Body of pancreas (tissue), 4 donors: ENCODE data around the gene SV2B.

Experiments
- POLR2A ChIP-seq, 3 donors: fragments of 450-650 bp; IDR thresholded peaks; one replicate each; pipeline ENCODE4 v1.6.1; 2016; ENCODE audit warnings: antibody characterized with exemption in 3 of 3, mild to moderate bottlenecking in 2 of 3
- TF ChIP-seq, protein P1 (sequence below), 7 experiments: fragments of 450-650 bp in 4 of 7; fragments of 200-600 bp in 3 of 7; sonication (generic) in 3 of 7; IDR thresholded peaks; one replicate each; pipeline ENCODE4 v1.5.1; 2016 to 2019; ENCODE audit warnings: antibody characterized with exemption in 7 of 7

DNA sequence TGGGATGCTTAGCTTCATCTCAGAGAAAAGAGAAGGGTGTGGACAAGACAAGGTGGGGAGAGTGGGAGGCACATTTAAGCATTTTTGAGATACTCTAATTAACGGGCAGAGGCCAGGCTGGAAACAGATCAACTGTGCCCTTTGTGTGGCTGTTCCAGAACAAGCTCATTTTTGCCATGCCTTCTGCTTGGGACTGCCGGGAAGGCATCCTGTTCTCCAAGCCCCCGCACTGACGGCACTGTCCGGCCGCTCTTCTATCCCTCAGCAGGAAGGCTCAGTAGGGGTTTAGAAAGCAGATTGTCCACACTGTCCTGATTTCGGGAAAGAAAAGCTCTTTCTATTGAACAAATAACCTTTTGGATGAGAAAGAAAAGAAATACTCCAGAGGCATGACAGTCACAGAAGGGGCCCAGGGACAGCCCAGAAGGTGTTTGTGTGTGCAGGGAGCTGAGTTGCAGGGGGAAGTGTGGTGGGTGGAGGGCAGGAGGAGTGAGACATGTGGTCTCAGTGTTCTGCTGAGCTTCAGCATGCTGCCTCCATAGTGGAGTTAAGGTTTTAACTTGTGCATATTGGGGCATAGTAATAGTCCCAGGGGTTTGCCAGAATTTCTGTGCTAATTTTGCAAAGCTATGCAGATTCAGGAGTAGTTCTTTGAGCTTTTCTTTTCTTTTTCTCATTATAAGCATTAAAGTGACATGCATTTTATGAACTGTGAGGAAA, 27.3 kb downstream of the SV2B start:
- TF ChIP-seq, protein P1, sequence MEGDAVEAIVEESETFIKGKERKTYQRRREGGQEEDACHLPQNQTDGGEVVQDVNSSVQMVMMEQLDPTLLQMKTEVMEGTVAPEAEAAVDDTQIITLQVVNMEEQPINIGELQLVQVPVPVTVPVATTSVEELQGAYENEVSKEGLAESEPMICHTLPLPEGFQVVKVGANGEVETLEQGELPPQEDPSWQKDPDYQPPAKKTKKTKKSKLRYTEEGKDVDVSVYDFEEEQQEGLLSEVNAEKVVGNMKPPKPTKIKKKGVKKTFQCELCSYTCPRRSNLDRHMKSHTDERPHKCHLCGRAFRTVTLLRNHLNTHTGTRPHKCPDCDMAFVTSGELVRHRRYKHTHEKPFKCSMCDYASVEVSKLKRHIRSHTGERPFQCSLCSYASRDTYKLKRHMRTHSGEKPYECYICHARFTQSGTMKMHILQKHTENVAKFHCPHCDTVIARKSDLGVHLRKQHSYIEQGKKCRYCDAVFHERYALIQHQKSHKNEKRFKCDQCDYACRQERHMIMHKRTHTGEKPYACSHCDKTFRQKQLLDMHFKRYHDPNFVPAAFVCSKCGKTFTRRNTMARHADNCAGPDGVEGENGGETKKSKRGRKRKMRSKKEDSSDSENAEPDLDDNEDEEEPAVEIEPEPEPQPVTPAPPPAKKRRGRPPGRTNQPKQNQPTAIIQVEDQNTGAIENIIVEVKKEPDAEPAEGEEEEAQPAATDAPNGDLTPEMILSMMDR (IDR thresholded peaks at IDR 0.05): no peak
- no peak for TF ChIP-seq POLR2A (IDR thresholded peaks at IDR 0.05)
